Central memory CD8-positive, alpha-beta T cell (primary cell): ENCODE results near the gene VSIR.

Experiments used
- ATAC-seq: fragments of 150-1000 bp; cut with Tn5 transposase; replicated peaks from 2 replicates; pipeline ENCODE4 v1.10.0; 2022; ENCODE audit warnings: mild to moderate bottlenecking, moderate FRiP score, moderate number of reproducible peaks; ENCODE audit not compliant: poor library complexity, severe bottlenecking; ENCODE audit errors: extremely low read depth
- DNase-seq, 2 donors: peaks; one replicate each; pipeline ENCODE4 v3.0.0; 2021; ENCODE audit warnings: low spot score in 2 of 2
- H3K27ac Mint-ChIP-seq: one replicate; pipeline ENCODE4 v1.8.0; 2022; ENCODE audit warnings: low read depth, mild to moderate bottlenecking, moderate library complexity, mixed read lengths
- H3K27me3 Mint-ChIP-seq: one replicate; pipeline ENCODE4 v1.8.0; 2022; ENCODE audit warnings: mixed read lengths
- H3K36me3 Mint-ChIP-seq: one replicate; pipeline ENCODE4 v1.8.0; 2022; ENCODE audit warnings: mild to moderate bottlenecking, moderate library complexity, mixed read lengths; ENCODE audit not compliant: insufficient read depth
- H3K4me1 Mint-ChIP-seq: one replicate; pipeline ENCODE4 v1.8.0; 2022; ENCODE audit warnings: mixed read lengths
- H3K4me3 Mint-ChIP-seq: one replicate; pipeline ENCODE4 v1.8.0; 2022; ENCODE audit warnings: mild to moderate bottlenecking, moderate library complexity, mixed read lengths
- H3K9me3 Mint-ChIP-seq: one replicate; pipeline ENCODE4 v1.8.0; 2022; ENCODE audit warnings: mixed read lengths

Gene VSIR

GRCh38 chr10:71727738-71728737 lies 45.3 kb downstream of the VSIR start:
- peak; percentile 60 to 84 for DNase-seq
- peak overlapping the region; percentile 95 for H3K27ac Mint-ChIP-seq
- no peaks in the 10 kb centered on the region for H3K27me3 Mint-ChIP-seq
- H3K4me3 Mint-ChIP-seq, result peak overlapping the region; percentile 47
- peak; percentile 78 for ATAC-seq
- H3K36me3 Mint-ChIP-seq, result peaks cover 13% of the 10 kb centered on the region
- H3K9me3 Mint-ChIP-seq, result no peaks in the 10 kb centered on the region
- H3K4me1 Mint-ChIP-seq, result peaks cover 59% of the 10 kb centered on the region

GRCh38 chr10:71727105-71727737 lies 46.1 kb downstream of the VSIR start:
- H3K27me3 Mint-ChIP-seq, result no peaks in the 10 kb centered on the region
- ATAC-seq (peak; percentile 63), DNase-seq (peak; percentile 53 to 71)
- H3K9me3 Mint-ChIP-seq, result no peaks in the 10 kb centered on the region
- peaks cover 58% of the 10 kb centered on the region for H3K4me1 Mint-ChIP-seq
- peaks cover 12% of the 10 kb centered on the region for H3K36me3 Mint-ChIP-seq
- peak overlapping the region; percentile 47 for H3K4me3 Mint-ChIP-seq
- H3K27ac Mint-ChIP-seq, result peak overlapping the region; percentile 95

GRCh38 chr10:71726580-71727104 lies 46.7 kb downstream of the VSIR start:
- H3K4me1 Mint-ChIP-seq, result peaks cover 63% of the 10 kb centered on the region
- H3K27me3 Mint-ChIP-seq, result no peaks in the 10 kb centered on the region
- DNase-seq (peak in 1 of 2 donors; percentile 36), ATAC-seq (peak; percentile 45)
- no peaks in the 10 kb centered on the region for H3K9me3 Mint-ChIP-seq
- peak overlapping the region; percentile 47 for H3K4me3 Mint-ChIP-seq
- H3K36me3 Mint-ChIP-seq, result peaks cover 10% of the 10 kb centered on the region
- H3K27ac Mint-ChIP-seq, result peak overlapping the region; percentile 95

- Mint-ChIP-seq H3K9me3 (no peaks in the 10 kb centered on the region), H3K4me1 (peaks cover 65% of the 10 kb centered on the region), H3K36me3 (peaks cover 10% of the 10 kb centered on the region), H3K27me3 (no peaks in the 10 kb centered on the region), H3K27ac (peak overlapping the region; percentile 95), H3K4me3 (peak overlapping the region; percentile 47)
- DNase-seq, result no peak
- no peak for ATAC-seq
These were observed 47.2 kb downstream of the VSIR start for GRCh38 chr10:71725998-71726579.

- Mint-ChIP-seq H3K36me3 (peaks cover 10% of the 10 kb centered on the region), H3K27ac (peak overlapping the region; percentile 41), H3K4me1 (peaks cover 65% of the 10 kb centered on the region), H3K9me3 (no peaks in the 10 kb centered on the region), H3K4me3 (no peak overlapping the region), H3K27me3 (no peaks in the 10 kb centered on the region)
- DNase-seq, result no peak
- ATAC-seq, result no peak
These were observed 48.1 kb downstream of the VSIR start for GRCh38 chr10:71725249-71725648.

- peaks cover 65% of the 10 kb centered on the region for H3K4me1 Mint-ChIP-seq
- ATAC-seq (no peak), DNase-seq (no peak)
- H3K27ac Mint-ChIP-seq, result peak overlapping the region; percentile 41
- H3K27me3 Mint-ChIP-seq, result no peaks in the 10 kb centered on the region
- no peak overlapping the region for H3K4me3 Mint-ChIP-seq
- H3K36me3 Mint-ChIP-seq, result peaks cover 10% of the 10 kb centered on the region
- no peaks in the 10 kb centered on the region for H3K9me3 Mint-ChIP-seq
These were observed 48.8 kb downstream of the VSIR start for GRCh38 chr10:71724539-71724938.

- no peaks in the 10 kb centered on the region for H3K9me3 Mint-ChIP-seq
- H3K27ac Mint-ChIP-seq, result peak overlapping the region; percentile 41
- H3K27me3 Mint-ChIP-seq, result no peaks in the 10 kb centered on the region
- peak overlapping the region; percentile 13 for H3K4me3 Mint-ChIP-seq
- H3K36me3 Mint-ChIP-seq, result peaks cover 10% of the 10 kb centered on the region
- ATAC-seq, result no peak
- peaks cover 55% of the 10 kb centered on the region for H3K4me1 Mint-ChIP-seq
- DNase-seq, result no peak
These were observed 50.0 kb downstream of the VSIR start for GRCh38 chr10:71723311-71723710.

GRCh38 chr10:71722849-71723248 lies 50.5 kb downstream of the VSIR start:
- no peak for ATAC-seq
- H3K4me1 Mint-ChIP-seq, result peaks cover 50% of the 10 kb centered on the region

GRCh38 chr10:71721313-71721712 lies 52.0 kb downstream of the VSIR start:
- DNase-seq, result no peak
- Mint-ChIP-seq H3K36me3 (peaks cover under 1% of the 10 kb centered on the region), H3K27ac (no peak overlapping the region), H3K27me3 (no peaks in the 10 kb centered on the region), H3K4me1 (peaks cover 35% of the 10 kb centered on the region), H3K4me3 (no peak overlapping the region), H3K9me3 (no peaks in the 10 kb centered on the region)
- no peak for ATAC-seq

More at GRCh38 chr10:71722849-71723248, 50.5 kb downstream of the VSIR start:
- Mint-ChIP-seq H3K36me3 (peaks cover 10% of the 10 kb centered on the region), H3K9me3 (no peaks in the 10 kb centered on the region), H3K27ac (peak overlapping the region; percentile 71), H3K27me3 (no peaks in the 10 kb centered on the region), H3K4me3 (no peak overlapping the region)
- no peak for DNase-seq

GRCh38 chr10:71720288-71720687 lies 53.0 kb downstream of the VSIR start:
- no peak for DNase-seq
- no peak overlapping the region for H3K27ac Mint-ChIP-seq
- peaks cover 34% of the 10 kb centered on the region for H3K4me1 Mint-ChIP-seq
- no peaks in the 10 kb centered on the region for H3K9me3 Mint-ChIP-seq
- no peak for ATAC-seq
- no peaks in the 10 kb centered on the region for H3K27me3 Mint-ChIP-seq
- H3K36me3 Mint-ChIP-seq, result no peaks in the 10 kb centered on the region
- H3K4me3 Mint-ChIP-seq, result no peak overlapping the region

GRCh38 chr10:71719464-71720201 lies 53.7 kb downstream of the VSIR start, which contains the start of gene C10orf105:
C10orf105 (minus strand) TSS chr10:71719778; CDS start chr10:71716337, 3,441 bp downstream.
- Mint-ChIP-seq H3K27me3 (no peaks in the 10 kb centered on the region), H3K9me3 (no peaks in the 10 kb centered on the region), H3K36me3 (peaks cover 2% of the 10 kb centered on the region), H3K4me3 (no peak within 1 kb of the TSS), H3K4me1 (peaks cover 38% of the 10 kb centered on the region), H3K27ac (no peak within 1 kb of the TSS)
- ATAC-seq, result no peak
- DNase-seq, result no peak

- Mint-ChIP-seq H3K9me3 (no peaks in the 10 kb centered on the region), H3K4me1 (peaks cover 44% of the 10 kb centered on the region), H3K36me3 (peaks cover 2% of the 10 kb centered on the region), H3K4me3 (no peak overlapping the region), H3K27ac (no peak overlapping the region), H3K27me3 (no peaks in the 10 kb centered on the region)
- DNase-seq (no peak), ATAC-seq (no peak)
These were observed 54.3 kb downstream of the VSIR start for GRCh38 chr10:71719042-71719441.
